ENCODE measurements around the gene HOXD8.

DNA sequence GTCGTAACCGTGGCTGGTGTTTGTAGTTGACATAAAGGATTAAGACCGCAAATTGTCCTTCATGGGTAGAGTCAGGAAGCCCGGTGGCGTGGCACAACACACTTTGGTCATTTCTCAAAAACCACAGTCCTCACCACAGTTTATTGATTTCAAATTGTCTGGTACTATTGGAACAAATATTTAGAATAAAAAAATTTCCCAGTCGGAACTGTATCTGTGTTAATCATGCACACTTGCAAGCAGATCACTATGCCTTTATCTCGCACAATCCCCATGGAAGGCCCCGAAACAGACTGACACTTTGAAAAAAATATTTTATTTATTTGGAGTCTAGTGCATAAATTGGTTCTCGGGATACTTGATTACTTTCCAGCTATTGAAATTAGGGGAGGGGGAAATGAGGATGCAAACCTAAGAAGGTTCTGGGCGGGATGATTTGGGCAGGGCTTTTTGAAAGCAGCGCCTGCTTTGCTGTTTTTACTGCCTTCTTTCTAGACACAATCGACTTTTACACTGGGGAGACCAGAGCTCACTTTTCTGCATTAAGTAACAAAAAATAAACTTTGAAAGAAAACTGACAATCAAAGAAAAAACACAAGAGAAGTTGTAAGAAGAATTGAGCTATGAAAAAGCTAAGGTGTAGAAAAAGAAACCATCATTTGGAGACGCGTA is 43.5 kb downstream of the HOXD8 start:
- no peak for TF ChIP-seq POLR2A (IDR thresholded peaks at IDR 0.05; ENCODE audit: extremely low read depth, insufficient read length)
- TF ChIP-seq, protein P1, sequence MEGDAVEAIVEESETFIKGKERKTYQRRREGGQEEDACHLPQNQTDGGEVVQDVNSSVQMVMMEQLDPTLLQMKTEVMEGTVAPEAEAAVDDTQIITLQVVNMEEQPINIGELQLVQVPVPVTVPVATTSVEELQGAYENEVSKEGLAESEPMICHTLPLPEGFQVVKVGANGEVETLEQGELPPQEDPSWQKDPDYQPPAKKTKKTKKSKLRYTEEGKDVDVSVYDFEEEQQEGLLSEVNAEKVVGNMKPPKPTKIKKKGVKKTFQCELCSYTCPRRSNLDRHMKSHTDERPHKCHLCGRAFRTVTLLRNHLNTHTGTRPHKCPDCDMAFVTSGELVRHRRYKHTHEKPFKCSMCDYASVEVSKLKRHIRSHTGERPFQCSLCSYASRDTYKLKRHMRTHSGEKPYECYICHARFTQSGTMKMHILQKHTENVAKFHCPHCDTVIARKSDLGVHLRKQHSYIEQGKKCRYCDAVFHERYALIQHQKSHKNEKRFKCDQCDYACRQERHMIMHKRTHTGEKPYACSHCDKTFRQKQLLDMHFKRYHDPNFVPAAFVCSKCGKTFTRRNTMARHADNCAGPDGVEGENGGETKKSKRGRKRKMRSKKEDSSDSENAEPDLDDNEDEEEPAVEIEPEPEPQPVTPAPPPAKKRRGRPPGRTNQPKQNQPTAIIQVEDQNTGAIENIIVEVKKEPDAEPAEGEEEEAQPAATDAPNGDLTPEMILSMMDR (IDR thresholded peaks at IDR 0.05; ENCODE audit: low read depth, low read length): no peak
- TF ChIP-seq MYC (IDR thresholded peaks at IDR 0.05; ENCODE audit: low read depth, low read length): no peak
- TF ChIP-seq, protein P2, sequence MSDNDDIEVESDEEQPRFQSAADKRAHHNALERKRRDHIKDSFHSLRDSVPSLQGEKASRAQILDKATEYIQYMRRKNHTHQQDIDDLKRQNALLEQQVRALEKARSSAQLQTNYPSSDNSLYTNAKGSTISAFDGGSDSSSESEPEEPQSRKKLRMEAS (IDR thresholded peaks at IDR 0.05; ENCODE audit: low read depth, low read length): no peak
